GM12892 (cell line): ENCODE results near the gene TBXAS1.

ENCODE experiments used
- POLR2A ChIP-seq: IDR thresholded peaks from 2 replicates; pipeline ENCODE4 v1.6.1; 2011; ENCODE audit warnings: low read depth, low read length, control low read depth
- TAF1 ChIP-seq: IDR thresholded peaks from 2 replicates; pipeline ENCODE4 v1.6.1; 2011; ENCODE audit warnings: low read depth, mild to moderate bottlenecking, control low read depth, low read length, borderline replicate concordance

GRCh38 chr7:139999516-139999915 lies 170.5 kb downstream of the TBXAS1 start:
- TF ChIP-seq TAF1: no peak
- no peak for TF ChIP-seq POLR2A
